ENCODE data around the gene SLC35B2. TPM values are rescaled to one million over a fixed set of nuclear protein-coding genes. Genes with fewer than 3 reads are reported as not detected.

SLC35B2 gene
- total RNA-seq, 1 experiment from 2014 or later: 90.6 TPM

GRCh38 chr6:44265007-44265721, 7.8 kb upstream of the SLC35B2 start, which contains the start of gene NFKBIE:
NFKBIE (minus strand) TSS chr6:44265551; CDS start chr6:44265346, 205 bp downstream.
- H3K4me1 ChIP-seq (ENCODE audit: insufficient read depth, low read length): peaks cover 23% of the 10 kb centered on the region
- H3K36me3 ChIP-seq (ENCODE audit: low read depth, low read length): no peaks in the 10 kb centered on the region
- ChIA-PET CTCF (no interaction called here), POLR2A (ENCODE audit: unreplicated experiment) (no interaction called here)
- no peaks in the 10 kb centered on the region for H3K9me3 ChIP-seq (ENCODE audit: low read length)
- intact Hi-C loops (cut with micrococcal nuclease): loop anchor here (5.0 kb wide), 1 partner anchor 37 kb away; no protein-coding TSS in a partner anchor
- H3K9ac ChIP-seq (ENCODE audit: low read length): peak within 1 kb of the TSS; percentile 75
- DNase-seq: peak; percentile 92
- peak within 1 kb of the TSS; percentile 63 for H2AFZ ChIP-seq (ENCODE audit: low read length)
- no peak within 1 kb of the TSS for H3K27ac ChIP-seq (ENCODE audit: low read length)
- H3K4me3 ChIP-seq (ENCODE audit: low read length): peak within 1 kb of the TSS; percentile 80
- H3K27me3 ChIP-seq (ENCODE audit: low read length): peaks cover 14% of the 10 kb centered on the region
- H3F3A ChIP-seq (ENCODE audit: low read length, unreplicated experiment): no peaks in the 10 kb centered on the region
- no peak for TF ChIP-seq EZH2phosphoT487 (IDR thresholded peaks at IDR 0.05; ENCODE audit: borderline replicate concordance, low read length)
- no peak for TF ChIP-seq EZH2 (IDR thresholded peaks at IDR 0.05; ENCODE audit: low read length, unreplicated experiment)
- peak; percentile 45 for TF ChIP-seq CTCF (conservative IDR thresholded peaks at IDR 0.05; ENCODE audit: low read depth, low read length)
- H3K4me2 ChIP-seq (ENCODE audit: low read length): peak within 1 kb of the TSS; percentile 95
- peak; percentile 79 for ATAC-seq
- H3K79me2 ChIP-seq (ENCODE audit: low read length): peaks cover 24% of the 10 kb centered on the region
- BruUV-seq (replicated peaks): no TSS peak
- no peaks in the 10 kb centered on the region for H3K9me2 ChIP-seq (replicated peaks; ENCODE audit: low read length)
- H4K20me1 ChIP-seq (ENCODE audit: low read length): no peaks in the 10 kb centered on the region

- peak overlapping the region; percentile 95 for H3K4me2 ChIP-seq (ENCODE audit: low read length)
- H3K79me2 ChIP-seq (ENCODE audit: low read length): peaks cover 24% of the 10 kb centered on the region
- ATAC-seq: no peak
- H3K36me3 ChIP-seq (ENCODE audit: low read depth, low read length): no peaks in the 10 kb centered on the region
- BruUV-seq (replicated peaks): TSS peak; percentile 57
- H3K27ac ChIP-seq (ENCODE audit: low read length): no peak overlapping the region
- ChIA-PET POLR2A (ENCODE audit: unreplicated experiment) (no interaction called here), CTCF (no interaction called here)
- intact Hi-C loops (cut with micrococcal nuclease): loop anchor here (5.0 kb wide), 1 partner anchor 38 kb away; no protein-coding TSS in a partner anchor
- H3K9me3 ChIP-seq (ENCODE audit: low read length): no peaks in the 10 kb centered on the region
- no peaks in the 10 kb centered on the region for H3F3A ChIP-seq (ENCODE audit: low read length, unreplicated experiment)
- DNase-seq: no peak
- peaks cover 23% of the 10 kb centered on the region for H3K4me1 ChIP-seq (ENCODE audit: insufficient read depth, low read length)
- H3K9ac ChIP-seq (ENCODE audit: low read length): peak overlapping the region; percentile 75
- no peaks in the 10 kb centered on the region for H4K20me1 ChIP-seq (ENCODE audit: low read length)
- H3K9me2 ChIP-seq (replicated peaks; ENCODE audit: low read length): no peaks in the 10 kb centered on the region
- H3K27me3 ChIP-seq (ENCODE audit: low read length): peaks cover 6% of the 10 kb centered on the region
- H2AFZ ChIP-seq (ENCODE audit: low read length): peak overlapping the region; percentile 63
- TF ChIP-seq CTCF (conservative IDR thresholded peaks at IDR 0.05; ENCODE audit: low read depth, low read length) (no peak), EZH2phosphoT487 (IDR thresholded peaks at IDR 0.05; ENCODE audit: borderline replicate concordance, low read length) (no peak), EZH2 (IDR thresholded peaks at IDR 0.05; ENCODE audit: low read length, unreplicated experiment) (no peak)
- H3K4me3 ChIP-seq (ENCODE audit: low read length): peak overlapping the region; percentile 80
Observed at GRCh38 chr6:44264154-44265006, 7.1 kb upstream of the SLC35B2 start.
